PC-3 (cell line): ENCODE measurements around the gene ATAD3B. TPM values are rescaled to one million over a fixed set of nuclear protein-coding genes. Genes with fewer than 3 reads are reported as not detected.

Experiments used
- ATAC-seq: fragments of 200-7000 bp; cut with Tn5 transposase; 2 replicates; pipeline ENCODE4 v1.9.1; 2020; ENCODE audit warnings: mild to moderate bottlenecking, moderate library complexity
- BruUV-seq: library from RNA; stranded (reverse); fragments of 400-500 nt; replicated peaks from 2 replicates; lab custom pipeline; 2021; lab: Mats Ljungman, UMichigan
- CTCF ChIA-PET: fragments of 300-600 bp; sonication (Branson Sonifier 250); formaldehyde crosslinking; loops from one replicate; lab custom pipeline; 2022; ENCODE audit warnings: antibody characterized with exemption; lab: Charles Lee
- POLR2A ChIA-PET: fragments of 300-600 bp; sonication (Branson Sonifier 250); formaldehyde crosslinking; loops from one replicate; lab custom pipeline; 2022; ENCODE audit warnings: antibody characterized with exemption; ENCODE audit not compliant: unreplicated experiment; lab: Charles Lee
- DNase-seq: peaks from one replicate; pipeline ENCODE4 v3.0.0-alpha.2; 2015
- H2AFZ ChIP-seq: fragments of 300-600 bp; sonication (generic); 2 replicates; pipeline ENCODE4 v1.6.0; 2016; ENCODE audit warnings: antibody characterized with exemption, low read length
- H3F3A ChIP-seq: fragments of 300-600 bp; sonication (generic); one replicate; pipeline ENCODE4 v1.6.0; 2017; ENCODE audit warnings: antibody characterized with exemption, low read length, control low read depth, mild to moderate bottlenecking; ENCODE audit not compliant: unreplicated experiment
- H3K27ac ChIP-seq: fragments of 300-600 bp; sonication (generic); 2 replicates; pipeline ENCODE4 v1.5.1; 2016; ENCODE audit warnings: mild to moderate bottlenecking, low read length
- H3K27me3 ChIP-seq: fragments of 300-600 bp; sonication (generic); 2 replicates; pipeline ENCODE4 v1.6.1; 2016; ENCODE audit warnings: low read length, mixed read lengths
- H3K36me3 ChIP-seq: fragments of 300-600 bp; sonication (generic); 2 replicates; pipeline ENCODE4 v1.6.1; 2016; ENCODE audit warnings: low read depth, mixed run types, low read length, mixed read lengths
- H3K4me1 ChIP-seq: fragments of 300-600 bp; sonication (generic); 2 replicates; pipeline ENCODE4 v1.5.1; 2016; ENCODE audit warnings: low read length; ENCODE audit not compliant: insufficient read depth
- H3K4me2 ChIP-seq: fragments of 300-600 bp; sonication (generic); 2 replicates; pipeline ENCODE4 v1.6.0; 2016; ENCODE audit warnings: low read length
- H3K4me3 ChIP-seq: fragments of 300-600 bp; sonication (generic); 2 replicates; pipeline ENCODE4 v1.5.1; 2016; ENCODE audit warnings: mild to moderate bottlenecking, low read length, mixed read lengths
- H3K79me2 ChIP-seq: fragments of 300-600 bp; sonication (generic); 2 replicates; pipeline ENCODE4 v1.6.1; 2017; ENCODE audit warnings: low read length, mixed read lengths
- H3K9ac ChIP-seq: fragments of 300-600 bp; sonication (generic); 2 replicates; pipeline ENCODE4 v1.6.0; 2016; ENCODE audit warnings: mild to moderate bottlenecking, low read length
- H3K9me2 ChIP-seq: fragments of 300-600 bp; sonication (generic); replicated peaks from 2 replicates; pipeline ENCODE4 v1.6.1; 2016; ENCODE audit warnings: mixed run types, low read length, mixed read lengths
- H3K9me3 ChIP-seq: fragments of 300-600 bp; sonication (generic); 2 replicates; pipeline ENCODE4 v1.6.1; 2016; ENCODE audit warnings: low read length, mixed read lengths
- H4K20me1 ChIP-seq: fragments of 300-600 bp; sonication (generic); 2 replicates; pipeline ENCODE4 v1.6.1; 2016; ENCODE audit warnings: low read length, mixed read lengths
- CTCF ChIP-seq: fragments of 300-600 bp; sonication (generic); conservative IDR thresholded peaks from 2 replicates; pipeline ENCODE4 v1.5.1; 2017; ENCODE audit warnings: antibody characterized with exemption, low read depth, mild to moderate bottlenecking, low read length
- EZH2 ChIP-seq: fragments of 300-600 bp; sonication (generic); IDR thresholded peaks from one replicate; pipeline ENCODE4 v1.6.1; 2017; ENCODE audit warnings: antibody characterized with exemption, mild to moderate bottlenecking, low read length; ENCODE audit not compliant: unreplicated experiment
- EZH2phosphoT487 ChIP-seq: fragments of 300-600 bp; sonication (generic); IDR thresholded peaks from 2 replicates; pipeline ENCODE4 v1.6.1; 2018; ENCODE audit warnings: mild to moderate bottlenecking, antibody characterized with exemption, low read length, borderline replicate concordance
- intact Hi-C: fragments of 100-400 bp; cut with micrococcal nuclease; formaldehyde crosslinking; loops from 2 replicates; pipeline ENCODE4 v1.9.0; 2023
- total RNA-seq: library from RNA; depleted of rRNA; stranded (reverse); fragments of >200 nt; gene quantifications from 2 replicates; pipeline ENCODE4 v1.2.3, GENCODE V29; 2014

Gene ATAD3B
- total RNA-seq, 1 experiment from 2014 or later: 140 TPM

- ChIA-PET POLR2A (no interaction called here), CTCF (no interaction called here)
- ATAC-seq (peak; percentile 10; the same call in 1 of the 2 replicates), DNase-seq (no peak)
- Histone ChIP-seq H2AFZ (no peak overlapping the region), H3K9me3 (no peaks in the 10 kb centered on the region), H3K9me2 (no peaks in the 10 kb centered on the region), H4K20me1 (no peaks in the 10 kb centered on the region), H3K4me1 (no peaks in the 10 kb centered on the region), H3K4me3 (no peak overlapping the region), H3K9ac (no peak overlapping the region), H3K79me2 (no peaks in the 10 kb centered on the region), H3K27me3 (no peaks in the 10 kb centered on the region), H3F3A (no peaks in the 10 kb centered on the region), H3K27ac (no peak overlapping the region), H3K36me3 (peaks cover 20% of the 10 kb centered on the region), H3K4me2 (no peak overlapping the region)
- no TSS peak for BruUV-seq
- intact Hi-C loops: no loop called here
- no peak for TF ChIP-seq EZH2
- TF ChIP-seq EZH2phosphoT487: no peak
- no peak for TF ChIP-seq CTCF
Observed at GRCh38 chr1:1534401-1535154, 63.0 kb downstream of the ATAD3B start.

GRCh38 chr1:1535201-1536018, 63.8 kb downstream of the ATAD3B start:
- intact Hi-C loops: no loop called here
- ChIA-PET CTCF (no interaction called here), POLR2A (no interaction called here)
- no peaks in the 10 kb centered on the region for H3K27me3 ChIP-seq
- DNase-seq (no peak), ATAC-seq (no peak)
- H3K36me3 ChIP-seq: peaks cover 13% of the 10 kb centered on the region
- H3K4me1 ChIP-seq: no peaks in the 10 kb centered on the region
- no peaks in the 10 kb centered on the region for H3F3A ChIP-seq
- no peak for TF ChIP-seq EZH2
- no peak for TF ChIP-seq CTCF
- no peak for TF ChIP-seq EZH2phosphoT487
- H3K9me2 ChIP-seq: no peaks in the 10 kb centered on the region
- H3K27ac ChIP-seq: no peak overlapping the region
- no peaks in the 10 kb centered on the region for H4K20me1 ChIP-seq
- H3K79me2 ChIP-seq: no peaks in the 10 kb centered on the region
- no peak overlapping the region for H3K9ac ChIP-seq
- no peaks in the 10 kb centered on the region for H3K9me3 ChIP-seq
- BruUV-seq: no TSS peak
- no peak overlapping the region for H2AFZ ChIP-seq
- no peak overlapping the region for H3K4me2 ChIP-seq
- no peak overlapping the region for H3K4me3 ChIP-seq
